Measurements from ENCODE around the gene LRRC26. TPM values are rescaled to one million over a fixed set of nuclear protein-coding genes. Genes with fewer than 3 reads are reported as not detected.
A peak's percentile ranks its signal among the peaks of the same experiment; 100 is the strongest.

The LRRC26 gene
- total RNA-seq, 1 experiment from 2014 or later = 2.4 TPM

GRCh38 chr9:137158625-137159024 lies 11.2 kb downstream of the LRRC26 start:
- H2AFZ ChIP-seq (ENCODE audit: low read depth, low read length, poor library complexity, severe bottlenecking) = no peak overlapping the region
- H3K9me2 ChIP-seq (ENCODE audit: insufficient read depth) = no peaks in the 10 kb centered on the region
- no peaks in the 10 kb centered on the region for H3K36me3 ChIP-seq (ENCODE audit: control insufficient read depth in 1 of 2, insufficient read depth in 2 of 2, low read length in 2 of 2)
- TF ChIP-seq CEBPB (IDR thresholded peaks at IDR 0.05; ENCODE audit: low read depth) (no peak), FOSL1 (IDR thresholded peaks at IDR 0.05; ENCODE audit: low read depth) (no peak), JUND (IDR thresholded peaks at IDR 0.05) (no peak), POLR2AphosphoS5 (IDR thresholded peaks at IDR 0.05; ENCODE audit: low read depth, low read length) (no peak), SRF (IDR thresholded peaks at IDR 0.05; ENCODE audit: low read depth) (no peak), ATF3 (IDR thresholded peaks at IDR 0.05) (no peak), EZH2 (IDR thresholded peaks at IDR 0.05) (no peak), CBX3 (IDR thresholded peaks at IDR 0.05; ENCODE audit: low read depth) (no peak), ZBTB33 (IDR thresholded peaks at IDR 0.05; ENCODE audit: extremely low read depth, insufficient replicate concordance, low read length) (no peak), RAD21 (IDR thresholded peaks at IDR 0.05; ENCODE audit: low read depth) (no peak), REST (IDR thresholded peaks at IDR 0.05; ENCODE audit: low read depth) (no peak), POLR2A (IDR thresholded peaks at IDR 0.05; ENCODE audit: borderline replicate concordance, extremely low read depth, insufficient read depth, insufficient read length) (no peak), EGR1 (IDR thresholded peaks at IDR 0.05; ENCODE audit: low read depth) (no peak), ZNF274 (IDR thresholded peaks at IDR 0.05; ENCODE audit: low read depth, low read length) (no peak), YY1 (IDR thresholded peaks at IDR 0.05; ENCODE audit: extremely low read depth, insufficient replicate concordance, low read depth, low read length) (no peak), SP1 (IDR thresholded peaks at IDR 0.05; ENCODE audit: low read depth) (no peak)
- DNase-seq (ENCODE audit: low read depth, low spot score) (no peak), ATAC-seq (no peak)
- no TSS peak for BruUV-seq (replicated peaks)
- H3K4me3 ChIP-seq (replicated peaks in 1 of 2; ENCODE audit: low read depth in 1 of 2, low read length in 2 of 2) = no peak overlapping the region
- peaks cover 5 to 50% of the 10 kb centered on the region in 2 experiments; a peak in 3 of 4 replicates for H3K4me1 ChIP-seq (ENCODE audit: control insufficient read depth in 1 of 2, insufficient read depth in 2 of 2, low read length in 2 of 2)
- no peaks in the 10 kb centered on the region for H3K79me2 ChIP-seq (ENCODE audit: insufficient read depth, low read length)
- H3K4me2 ChIP-seq (ENCODE audit: low read length) = 0 out of 2 replicates have a peak overlapping the region, but pooled peaks have one; percentile 17
- no peaks in the 10 kb centered on the region for H3K9me3 ChIP-seq (ENCODE audit: control insufficient read depth in 1 of 2, insufficient read depth in 1 of 2, low read depth in 1 of 2, low read length in 2 of 2)
- H3K27ac ChIP-seq (ENCODE audit: low read depth, low read length) = no peak overlapping the region
- no peaks in the 10 kb centered on the region for H4K20me1 ChIP-seq (ENCODE audit: insufficient read depth)
- RAD21 ChIA-PET (ENCODE audit: low non-redundant PET in 1 of 2, low total read pairs in 2 of 2, uncharacterized antibody in 2 of 2, unreplicated experiment in 2 of 2) = no interaction called here
- no peaks in the 10 kb centered on the region for H3K27me3 ChIP-seq (ENCODE audit: insufficient read depth, low read length)
- POLR2A ChIA-PET = interaction anchor here (0.6 kb wide), 1 partner anchor 26 kb away, joined by 5 read pairs; no protein-coding TSS in a partner anchor
- intact Hi-C loops (cut with micrococcal nuclease) = no loop called here
- CTCF ChIA-PET = no interaction called here
- no peak overlapping the region for H3K9ac ChIP-seq (ENCODE audit: low read length)

Measured in HCT116 (cell line).